Right cardiac atrium (tissue), 5 donors: Measurements from ENCODE around the gene APOL6. TPM values are rescaled to one million over a fixed set of nuclear protein-coding genes. Genes with fewer than 3 reads are reported as not detected.

Experiments
- ATAC-seq, 2 donors: fragments of 200-7000 bp; cut with Tn5 transposase; one replicate each; pipeline versions ENCODE4 v1.8.0 to v1.9.1; 2020; ENCODE audit warnings: moderate library complexity in 2 of 2, mild to moderate bottlenecking in 1 of 2
- DNase-seq, 3 donors: peaks; one replicate each; pipeline ENCODE4 v3.0.0-alpha.2; 2020
- H3K27ac ChIP-seq: one replicate; pipeline ENCODE4 v1.5.1; 2013; ENCODE audit warnings: mild to moderate bottlenecking, low read length, control low read depth, moderate library complexity
- H3K27me3 ChIP-seq: one replicate; pipeline ENCODE4 v1.6.1; 2013; ENCODE audit not compliant: control insufficient read depth, insufficient read depth
- H3K4me1 ChIP-seq: one replicate; pipeline ENCODE4 v1.6.1; 2013; ENCODE audit warnings: low read length; ENCODE audit not compliant: control insufficient read depth, insufficient read depth
- H3K4me3 ChIP-seq: one replicate; pipeline ENCODE4 v1.5.1; 2013; ENCODE audit warnings: low read length, control low read depth
- H3K9me3 ChIP-seq: one replicate; pipeline ENCODE4 v1.6.1; 2013; ENCODE audit warnings: low read length; ENCODE audit not compliant: control insufficient read depth
- WGBS: extraction: QIAGEN DNeasy Blood & Tissue Kit; methylation state at CpG from one replicate; pipeline ENCODE4 v1.1.7; 2013; 5-methylcytosine and 5-hydroxymethylcytosine counted together
- intact Hi-C, 4 donors: fragments of 100-400 bp; cut with DNase I; formaldehyde crosslinking; loops; one replicate each; pipeline versions ENCODE4 v1.11.0 to v1.14.0; 2022 to 2023
- polyA plus RNA-seq: library from polyadenylated mRNA; stranded (reverse); fragments of 200-250 nt; gene quantifications from one replicate; pipeline ENCODE4 v1.2.3, GENCODE V29; 2013
- total RNA-seq, 4 donors: library from RNA; stranded (reverse); fragmentation: NEBNext Ultra II Directional; extraction: Animal tissue kit (Norgen Biotek cat#: 25700); gene quantifications; one replicate each; pipeline ENCODE4 v1.2.1, GENCODE V29; 2021
- donor health status: healthy with polysubstance abuse.
- donor health status: DM: no; HTN: yes; CAD: no.
- donor health status: DM: no; HTN: no; CAD: no.
- donor health status: DM: no; HTN: yes; CAD: no; lungs with severe emphysema.
- donor health status: DM: yes; HTN: yes; CAD: no.

APOL6 gene
- total and polyA plus RNA-seq, 5 donors: 4.2 to 13.3 (median 8.5) TPM

GRCh38 chr22:35638410-35638809 lies 9.8 kb upstream of the APOL6 start:
- H3K4me1 ChIP-seq: peaks cover 22% of the 10 kb centered on the region
- intact Hi-C loops: loop anchor here in 3 of 4 donors (5.0 to 10.0 kb wide), 4 partner anchors 106 to 486 kb away; no protein-coding TSS in a partner anchor
- peak overlapping the region; percentile 89 for H3K27ac ChIP-seq
- WGBS: 20% methylated on average over 13 of the region's 13 CpGs
- no peak overlapping the region for H3K4me3 ChIP-seq
- H3K27me3 ChIP-seq: no peaks in the 10 kb centered on the region
- no peaks in the 10 kb centered on the region for H3K9me3 ChIP-seq
- peak; percentile 92 to 97 (median 97) for DNase-seq
- ATAC-seq: peak; percentile 96 to 97

- WGBS: 90% methylated on average over 7 of the region's 7 CpGs
- intact Hi-C loops: no loop called here
- Histone ChIP-seq H3K27ac (no peak overlapping the region), H3K27me3 (no peaks in the 10 kb centered on the region), H3K9me3 (no peaks in the 10 kb centered on the region), H3K4me3 (no peak overlapping the region), H3K4me1 (peaks cover 22% of the 10 kb centered on the region)
- DNase-seq: peak in 1 of 3 donors; percentile 33
- ATAC-seq: no peak
These were observed 6.6 kb upstream of the APOL6 start for GRCh38 chr22:35641494-35642120.

GRCh38 chr22:35642305-35642741 lies 5.9 kb upstream of the APOL6 start:
- ATAC-seq (no peak), DNase-seq (peak in 2 of 3 donors; percentile 59 to 63)
- no peaks in the 10 kb centered on the region for H3K9me3 ChIP-seq
- H3K27me3 ChIP-seq: no peaks in the 10 kb centered on the region
- intact Hi-C loops: no loop called here
- WGBS: 47% methylated on average over 2 of the region's 2 CpGs
- H3K4me1 ChIP-seq: peaks cover 30% of the 10 kb centered on the region
- no peak overlapping the region for H3K27ac ChIP-seq
- no peak overlapping the region for H3K4me3 ChIP-seq

GRCh38 chr22:35643991-35644390 lies 4.3 kb upstream of the APOL6 start:
- Histone ChIP-seq H3K9me3 (no peaks in the 10 kb centered on the region), H3K4me1 (peaks cover 19% of the 10 kb centered on the region), H3K27ac (no peak overlapping the region), H3K4me3 (no peak overlapping the region), H3K27me3 (no peaks in the 10 kb centered on the region)
- intact Hi-C loops: no loop called here
- ATAC-seq (no peak), DNase-seq (no peak)
- WGBS: 96% methylated on average over 1 of the region's 1 CpG

- intact Hi-C loops: no loop called here
- Histone ChIP-seq H3K4me1 (peaks cover 22% of the 10 kb centered on the region), H3K4me3 (no peak overlapping the region), H3K27me3 (no peaks in the 10 kb centered on the region), H3K9me3 (no peaks in the 10 kb centered on the region), H3K27ac (no peak overlapping the region)
- WGBS: 88% methylated on average over 4 of the region's 4 CpGs
- no peak for ATAC-seq
- DNase-seq: peak in 1 of 3 donors; percentile 41
These were observed 2.6 kb upstream of the APOL6 start for GRCh38 chr22:35645646-35646045.

- Histone ChIP-seq H3K27ac (peak overlapping the region; percentile 96), H3K9me3 (no peaks in the 10 kb centered on the region), H3K27me3 (no peaks in the 10 kb centered on the region), H3K4me1 (peaks cover 14% of the 10 kb centered on the region), H3K4me3 (peak overlapping the region; percentile 93)
- DNase-seq (no peak), ATAC-seq (peak in 1 of 2 donors; percentile 12)
- intact Hi-C loops: no loop called here
- 65% methylated on average over 7 of the region's 7 CpGs for WGBS
These were observed 844 bp downstream of the APOL6 start for GRCh38 chr22:35649026-35649553.

- no peak for DNase-seq
- H3K27ac ChIP-seq: no peak overlapping the region
- H3K27me3 ChIP-seq: no peaks in the 10 kb centered on the region
- peak overlapping the region; percentile 93 for H3K4me3 ChIP-seq
- ATAC-seq: no peak
- intact Hi-C loops: no loop called here
- 71% methylated on average over 7 of the region's 7 CpGs for WGBS
- H3K9me3 ChIP-seq: no peaks in the 10 kb centered on the region
- H3K4me1 ChIP-seq: peaks cover 14% of the 10 kb centered on the region
These were observed 1.5 kb downstream of the APOL6 start for GRCh38 chr22:35649636-35650250.

GRCh38 chr22:35651085-35651484 lies 2.8 kb downstream of the APOL6 start:
- Histone ChIP-seq H3K27me3 (no peaks in the 10 kb centered on the region), H3K4me1 (peaks cover 14% of the 10 kb centered on the region), H3K9me3 (no peaks in the 10 kb centered on the region), H3K27ac (no peak overlapping the region), H3K4me3 (no peak overlapping the region)
- ATAC-seq (no peak), DNase-seq (no peak)
- 97% methylated on average over 7 of the region's 7 CpGs for WGBS
- intact Hi-C loops: no loop called here

GRCh38 chr22:35653824-35654223 lies 5.6 kb downstream of the APOL6 start:
- Histone ChIP-seq H3K4me3 (no peak overlapping the region), H3K9me3 (no peaks in the 10 kb centered on the region), H3K27me3 (no peaks in the 10 kb centered on the region), H3K4me1 (peaks cover 6% of the 10 kb centered on the region), H3K27ac (no peak overlapping the region)
- intact Hi-C loops: no loop called here
- 79% methylated on average over 1 of the region's 1 CpG for WGBS
- DNase-seq (no peak), ATAC-seq (no peak)

GRCh38 chr22:35656284-35656752 lies 8.1 kb downstream of the APOL6 start:
- Histone ChIP-seq H3K27ac (no peak overlapping the region), H3K27me3 (no peaks in the 10 kb centered on the region), H3K4me3 (no peak overlapping the region), H3K4me1 (peaks cover 2% of the 10 kb centered on the region), H3K9me3 (no peaks in the 10 kb centered on the region)
- ATAC-seq: no peak
- DNase-seq: no peak
- intact Hi-C loops: no loop called here
- 65% methylated on average over 5 of the region's 5 CpGs for WGBS

GRCh38 chr22:35657571-35658312 lies 9.5 kb downstream of the APOL6 start:
- Histone ChIP-seq H3K27me3 (no peaks in the 10 kb centered on the region), H3K4me3 (no peak overlapping the region), H3K27ac (no peak overlapping the region), H3K4me1 (peaks cover 2% of the 10 kb centered on the region), H3K9me3 (no peaks in the 10 kb centered on the region)
- no peak for ATAC-seq
- intact Hi-C loops: no loop called here
- 70% methylated on average over 5 of the region's 5 CpGs for WGBS
- DNase-seq: no peak
